GM21825 (cell line): ENCODE measurements around the gene PCDHA8.
"Not testable (repeated sequence)": the region's sequence is repeated elsewhere in the genome, so short reads cannot be mapped to it uniquely, and the experiment has no call there.

ENCODE experiments used
- ATAC-seq: cut with Tn5 transposase; IDR thresholded peaks from one replicate; pipeline ENCODE4 v1.9.1; 2021; ENCODE audit warnings: mild to moderate bottlenecking, moderate library complexity; ENCODE audit not compliant: unreplicated experiment

Gene PCDHA8

DNA sequence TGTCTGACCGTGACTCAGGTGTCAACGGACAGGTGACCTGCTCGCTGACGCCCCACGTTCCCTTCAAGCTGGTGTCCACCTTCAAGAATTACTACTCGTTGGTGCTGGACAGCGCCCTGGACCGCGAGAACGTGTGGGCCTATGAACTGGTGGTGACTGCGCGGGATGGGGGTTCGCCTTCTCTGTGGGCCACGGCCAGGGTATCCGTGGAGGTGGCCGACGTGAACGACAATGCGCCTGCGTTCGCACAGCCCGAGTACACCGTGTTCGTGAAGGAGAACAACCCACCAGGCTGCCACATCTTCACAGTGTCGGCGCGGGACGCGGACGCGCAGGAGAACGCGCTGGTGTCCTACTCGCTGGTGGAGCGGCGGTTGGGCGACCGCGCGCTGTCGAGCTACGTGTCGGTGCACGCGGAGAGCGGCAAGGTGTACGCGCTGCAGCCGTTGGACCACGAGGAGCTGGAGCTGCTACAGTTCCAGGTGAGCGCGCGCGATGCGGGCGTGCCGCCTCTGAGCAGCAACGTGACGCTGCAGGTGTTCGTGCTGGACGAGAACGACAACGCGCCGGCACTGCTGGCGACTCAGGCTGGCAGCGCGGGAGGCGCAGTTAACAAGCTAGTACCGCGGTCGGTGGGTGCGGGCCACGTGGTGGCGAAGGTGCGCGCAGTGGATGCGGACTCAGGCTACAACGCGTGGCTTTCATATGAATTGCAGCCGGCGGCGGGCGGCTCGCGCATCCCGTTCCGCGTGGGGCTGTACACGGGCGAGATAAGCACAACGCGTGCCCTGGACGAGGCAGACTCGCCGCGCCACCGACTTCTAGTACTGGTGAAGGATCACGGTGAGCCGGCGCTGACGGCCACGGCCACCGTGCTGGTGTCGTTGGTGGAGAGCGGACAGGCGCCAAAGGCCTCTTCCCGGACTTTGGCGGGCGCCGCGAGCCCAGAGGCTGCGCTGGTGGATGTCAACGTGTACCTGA lies 29.5 kb downstream of the PCDHA8 start:
- no peak for ATAC-seq

DNA sequence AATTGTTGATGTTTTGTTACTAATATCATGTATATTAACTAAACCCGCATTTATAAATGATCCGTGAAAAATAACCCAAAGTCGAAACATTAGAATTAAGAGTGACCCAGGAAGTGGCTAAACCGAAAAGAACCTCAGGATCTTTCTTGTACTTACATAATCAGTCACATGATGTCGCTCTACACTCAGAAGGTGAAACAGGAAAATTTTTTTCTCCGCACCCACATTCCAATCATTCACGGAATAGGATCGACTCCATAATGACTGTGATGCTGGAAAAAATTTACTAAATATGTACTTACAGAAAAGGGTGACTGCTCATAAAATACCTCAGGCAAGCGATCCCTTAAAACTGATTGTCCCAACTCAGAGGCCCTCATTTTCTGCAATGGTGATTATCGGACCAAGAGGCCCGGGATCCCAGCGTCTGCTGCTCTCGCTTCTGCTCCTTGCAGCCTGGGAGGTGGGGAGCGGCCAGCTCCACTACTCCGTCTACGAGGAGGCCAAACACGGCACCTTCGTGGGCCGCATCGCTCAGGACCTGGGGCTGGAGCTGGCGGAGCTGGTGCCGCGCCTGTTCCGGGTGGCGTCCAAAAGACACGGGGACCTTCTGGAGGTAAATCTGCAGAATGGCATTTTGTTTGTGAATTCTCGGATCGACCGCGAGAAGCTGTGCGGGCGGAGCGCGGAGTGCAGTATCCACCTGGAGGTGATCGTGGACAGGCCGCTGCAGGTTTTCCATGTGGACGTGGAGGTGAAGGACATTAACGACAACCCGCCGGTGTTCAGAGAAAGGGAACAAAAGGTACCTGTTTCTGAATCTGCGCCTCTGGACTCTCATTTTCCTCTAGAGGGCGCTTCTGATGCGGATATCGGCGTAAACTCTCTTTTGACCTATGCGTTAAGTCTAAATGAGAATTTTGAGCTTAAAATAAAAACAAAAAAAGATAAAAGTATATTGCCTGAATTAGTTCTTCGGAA lies 34.4 kb downstream of the PCDHA8 start, which contains the start of gene PCDHA12:
Gene PCDHA12, plus strand, starts transcription at position 224 of the 981 bp plus-strand sequence. Its CDS starts 165 bp downstream, at position 389.
- ATAC-seq, result no peak

DNA sequence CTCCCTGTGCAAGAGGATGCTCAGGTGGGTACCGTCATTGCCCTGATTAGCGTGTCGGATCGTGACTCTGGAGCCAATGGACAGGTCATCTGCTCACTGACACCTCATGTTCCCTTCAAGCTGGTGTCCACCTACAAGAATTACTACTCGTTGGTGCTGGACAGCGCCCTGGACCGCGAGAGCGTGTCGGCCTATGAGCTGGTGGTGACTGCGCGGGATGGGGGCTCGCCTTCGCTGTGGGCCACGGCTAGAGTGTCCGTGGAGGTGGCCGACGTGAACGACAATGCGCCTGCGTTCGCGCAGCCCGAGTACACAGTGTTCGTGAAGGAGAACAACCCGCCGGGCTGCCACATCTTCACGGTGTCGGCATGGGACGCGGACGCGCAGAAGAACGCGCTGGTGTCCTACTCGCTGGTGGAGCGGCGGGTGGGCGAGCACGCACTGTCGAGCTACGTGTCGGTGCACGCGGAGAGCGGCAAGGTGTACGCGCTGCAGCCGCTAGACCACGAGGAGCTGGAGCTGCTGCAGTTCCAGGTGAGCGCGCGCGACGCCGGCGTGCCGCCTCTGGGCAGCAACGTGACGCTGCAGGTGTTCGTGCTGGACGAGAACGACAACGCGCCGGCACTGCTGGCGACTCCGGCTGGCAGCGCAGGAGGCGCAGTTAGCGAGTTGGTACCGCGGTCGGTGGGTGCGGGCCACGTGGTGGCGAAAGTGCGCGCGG lies 35.7 kb downstream of the PCDHA8 start:
- not testable (repeated sequence) for ATAC-seq

DNA sequence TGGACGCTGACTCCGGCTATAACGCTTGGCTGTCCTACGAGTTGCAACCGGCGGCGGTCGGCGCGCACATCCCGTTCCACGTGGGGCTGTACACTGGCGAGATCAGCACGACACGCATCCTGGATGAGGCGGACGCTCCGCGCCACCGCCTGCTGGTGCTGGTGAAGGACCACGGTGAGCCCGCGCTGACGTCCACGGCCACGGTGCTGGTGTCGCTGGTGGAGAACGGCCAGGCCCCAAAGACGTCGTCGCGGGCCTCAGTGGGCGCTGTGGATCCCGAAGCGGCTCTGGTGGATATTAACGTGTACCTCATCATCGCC lies 36.2 kb downstream of the PCDHA8 start:
- no peak for ATAC-seq

DNA sequence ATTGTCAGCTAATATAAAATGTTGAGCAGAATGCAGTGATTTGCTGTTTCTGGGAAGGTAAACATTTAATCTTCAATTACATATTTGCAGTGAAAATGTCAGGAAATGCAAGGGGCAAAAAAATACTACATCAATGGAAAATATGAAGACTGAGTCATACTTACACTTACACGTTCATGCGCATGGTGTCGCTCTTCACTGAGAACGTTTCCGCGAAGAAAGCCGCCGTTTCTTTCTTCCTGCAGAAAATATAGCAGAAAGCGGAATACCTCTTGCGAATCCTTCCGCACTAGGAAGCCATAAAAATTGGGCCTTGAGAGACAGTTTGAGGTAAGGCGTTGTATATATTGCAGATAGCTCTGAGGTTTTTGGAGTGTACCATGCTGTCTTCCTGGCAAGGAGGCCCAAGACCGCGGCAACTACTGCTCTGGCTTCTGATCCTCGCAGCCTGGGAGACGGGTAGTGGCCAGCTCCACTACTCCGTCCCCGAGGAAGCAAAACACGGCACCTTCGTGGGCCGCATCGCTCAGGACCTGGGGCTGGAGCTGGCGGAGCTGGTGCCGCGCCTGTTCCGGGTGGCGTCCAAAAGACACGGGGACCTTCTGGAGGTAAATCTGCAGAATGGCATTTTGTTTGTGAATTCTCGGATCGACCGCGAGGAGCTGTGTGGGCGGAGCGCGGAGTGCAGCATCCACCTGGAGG lies 41.1 kb downstream of the PCDHA8 start, which contains the start of gene PCDHA13:
Gene PCDHA13, plus strand, starts transcription at position 236 of the 702 bp plus-strand sequence. Its CDS starts 145 bp downstream, at position 381.
- ATAC-seq, result no peak

DNA sequence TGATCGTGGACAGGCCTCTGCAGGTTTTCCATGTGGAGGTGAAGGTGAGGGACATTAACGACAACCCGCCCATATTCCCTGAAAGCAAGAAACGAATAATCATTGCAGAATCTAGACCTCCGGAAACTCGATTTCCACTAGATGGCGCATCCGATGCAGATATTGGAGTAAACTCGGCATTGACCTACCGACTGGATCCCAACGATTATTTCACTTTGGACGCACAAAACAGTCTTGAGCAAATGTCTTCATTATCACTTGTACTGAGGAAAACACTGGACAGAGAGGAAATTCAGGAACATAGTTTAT lies 41.6 kb downstream of the PCDHA8 start:
- ATAC-seq, result no peak

DNA sequence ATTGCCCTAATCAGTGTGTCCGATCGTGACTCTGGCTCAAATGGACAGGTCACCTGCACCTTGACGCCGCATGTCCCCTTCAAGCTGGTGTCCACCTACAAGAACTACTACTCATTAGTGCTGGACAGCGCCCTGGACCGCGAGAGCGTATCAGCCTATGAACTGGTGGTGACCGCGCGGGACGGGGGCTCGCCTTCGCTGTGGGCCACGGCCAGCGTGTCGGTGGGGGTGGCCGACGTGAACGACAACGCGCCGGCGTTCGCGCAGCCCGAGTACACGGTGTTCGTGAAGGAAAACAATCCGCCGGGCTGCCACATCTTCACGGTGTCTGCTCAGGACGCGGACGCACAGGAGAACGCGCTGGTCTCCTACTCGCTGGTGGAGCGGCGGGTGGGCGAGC lies 42.4 kb downstream of the PCDHA8 start:
- ATAC-seq, result no peak

DNA sequence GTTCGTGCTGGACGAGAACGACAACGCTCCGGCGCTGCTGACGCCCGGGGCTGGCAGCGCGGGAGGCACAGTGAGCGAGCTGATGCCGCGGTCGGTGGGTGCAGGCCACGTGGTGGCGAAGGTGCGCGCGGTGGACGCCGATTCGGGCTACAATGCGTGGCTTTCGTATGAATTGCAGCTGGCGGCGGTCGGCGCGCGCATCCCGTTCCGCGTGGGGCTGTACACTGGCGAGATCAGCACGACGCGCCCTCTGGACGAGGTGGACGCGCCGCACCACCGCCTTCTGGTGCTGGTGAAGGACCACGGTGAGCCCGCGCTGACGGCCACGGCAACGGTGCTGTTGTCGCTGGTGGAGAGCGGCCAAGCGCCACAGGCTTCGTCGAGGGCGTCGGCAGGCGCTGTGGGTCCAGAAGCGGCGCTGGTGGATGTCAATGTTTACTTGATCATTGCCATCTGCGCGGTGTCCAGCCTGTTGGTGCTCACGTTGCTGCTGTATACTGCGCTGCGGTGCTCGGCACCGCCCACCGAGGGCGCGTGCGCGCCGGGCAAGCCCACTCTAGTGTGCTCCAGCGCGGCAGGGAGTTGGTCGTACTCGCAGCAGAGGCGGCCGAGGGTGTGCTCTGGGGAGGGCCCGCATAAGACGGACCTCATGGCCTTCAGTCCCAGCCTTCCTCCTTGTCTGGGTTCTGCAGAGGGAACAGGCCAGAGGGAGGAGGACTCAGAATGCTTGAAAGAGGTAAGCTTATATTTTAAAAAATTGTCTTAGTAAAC lies 43.1 kb downstream of the PCDHA8 start:
- no peak for ATAC-seq
